Ovary (tissue), 9 donors: Measurements from ENCODE around the gene TEX2. TPM values are rescaled to one million over a fixed set of nuclear protein-coding genes. Genes with fewer than 3 reads are reported as not detected.
"Not testable (repeated sequence)": the region's sequence is repeated elsewhere in the genome, so short reads cannot be mapped to it uniquely, and the experiment has no call there.

Source experiments
- DNase-seq, 5 donors: peaks; one replicate each; pipeline ENCODE4 v3.0.0-alpha.2; 2019 to 2020
- H3K27ac ChIP-seq, 2 donors: fragments of 200-600 bp; one replicate each; pipeline versions ENCODE4 v1.5.1 to v1.8.0; 2019 to 2022
- H3K27me3 ChIP-seq: fragments of 200-600 bp; one replicate; pipeline ENCODE4 v1.8.0; 2022
- H3K36me3 ChIP-seq: fragments of 200-600 bp; sonication (generic); one replicate; pipeline ENCODE4 v1.5.1; 2019
- H3K4me1 ChIP-seq: one replicate; pipeline ENCODE4 v1.8.1; 2013; ENCODE audit warnings: mild to moderate bottlenecking, moderate library complexity; ENCODE audit not compliant: insufficient read depth
- H3K4me3 ChIP-seq: fragments of 200-600 bp; sonication (generic); one replicate; pipeline ENCODE4 v1.5.1; 2017
- H3K9me3 ChIP-seq, 2 donors: fragments of 200-600 bp in 1 of 2; sonication (generic) in 1 of 2; one replicate each; pipeline versions ENCODE4 v1.5.1 to v1.8.1; 2013 to 2019; ENCODE audit warnings: mild to moderate bottlenecking in 1 of 2, moderate library complexity in 1 of 2
- CTCF ChIP-seq, 3 donors: fragments of 450-650 bp in 2 of 3; fragments of 200-600 bp in 1 of 3; IDR thresholded peaks; one replicate each; pipeline versions ENCODE4 v1.5.1 to v1.8.0; 2016 to 2022; ENCODE audit warnings: antibody characterized with exemption in 3 of 3, mild to moderate bottlenecking in 1 of 3
- EP300 ChIP-seq: sonication (generic); formaldehyde crosslinking; IDR thresholded peaks from one replicate; pipeline ENCODE4 v1.6.1; 2017; ENCODE audit warnings: antibody characterized with exemption
- POLR2A ChIP-seq: fragments of 450-650 bp; IDR thresholded peaks from one replicate; pipeline ENCODE4 v1.6.1; 2017; ENCODE audit warnings: antibody characterized with exemption, mild to moderate bottlenecking, moderate library complexity
- WGBS, 3 donors: extraction: QIAGEN DNeasy Blood & Tissue Kit in 1 of 3; methylation state at CpG; one replicate each; pipeline versions ENCODE4 v1.1.5 to v1.1.7; 2013 to 2017; 5-methylcytosine and 5-hydroxymethylcytosine counted together
- intact Hi-C, 4 donors: fragments of 100-400 bp; cut with DNase I; formaldehyde crosslinking; loops; one replicate each; pipeline versions ENCODE4 v1.11.0 to v1.15.1; 2022 to 2023
- polyA plus RNA-seq, 2 donors: library from polyadenylated mRNA; stranded (reverse); fragments of 200-250 nt in 1 of 2; fragments of 350-450 nt in 1 of 2; fragmentation: Illumina TruSeq in 1 of 2; extraction: RNeasy Lipid Tissue Mini Kit (QIAGEN cat#74804) in 1 of 2; gene quantifications; one replicate each; pipeline ENCODE4 v1.2.3, GENCODE V29; 2013 to 2014
- total RNA-seq, 7 donors: library from RNA; depleted of rRNA in 2 of 7; stranded (reverse); fragments of >200 nt in 2 of 7; fragmentation: NEBNext Ultra II Directional in 3 of 7; extraction: Animal tissue kit (Norgen Biotek cat#: 25700) in 3 of 7; gene quantifications; one replicate each; pipeline versions ENCODE4 v1.1.0 to v1.2.4, GENCODE V29; 2016 to 2023
- donor health status: DM: no; HTN: no; CAD: no; lungs with moderate emphysema.
- donor health status: DM: no; HTN: no; CAD: no.
- donor health status: Bipolar disorder and iron deficiency.
- donor health status: DM: yes; HTN: yes; CAD: no.
- donor health status: DM: no; HTN: no; CAD: no.
- donor health status: DM: yes; HTN: yes; CAD: no.

TEX2 gene
- total and polyA plus RNA-seq, 9 donors: 13.9 to 36.7 (median 31.4) TPM

GRCh38 chr17:64223931-64224629 is 39.0 kb downstream of the TEX2 start:
- Histone ChIP-seq H3K9me3 (no peaks in the 10 kb centered on the region), H3K36me3 (no peaks in the 10 kb centered on the region), H3K4me3 (no peak overlapping the region), H3K4me1 (peaks cover 2% of the 10 kb centered on the region), H3K27me3 (no peaks in the 10 kb centered on the region), H3K27ac (no peak overlapping the region)
- DNase-seq: no peak
- no peak for TF ChIP-seq CTCF (IDR thresholded peaks at IDR 0.05)
- no peak for TF ChIP-seq POLR2A
- no peak for TF ChIP-seq EP300
- intact Hi-C loops: no loop called here
- 66 to 84% (median 73%) methylated on average over 4 of the region's 4 CpGs for WGBS, 3 donors

- 90 to 94% (median 92%) methylated on average over 2 of the region's 2 CpGs for WGBS, 3 donors
- DNase-seq: no peak
- TF ChIP-seq EP300: no peak
- no peak for TF ChIP-seq CTCF (IDR thresholded peaks at IDR 0.05)
- no peak for TF ChIP-seq POLR2A
- H3K4me1 ChIP-seq: peaks cover 2% of the 10 kb centered on the region
- no peaks in the 10 kb centered on the region for H3K9me3 ChIP-seq
- H3K27ac ChIP-seq: no peak overlapping the region
- no peaks in the 10 kb centered on the region for H3K27me3 ChIP-seq
- H3K36me3 ChIP-seq: no peaks in the 10 kb centered on the region
- intact Hi-C loops: no loop called here
- H3K4me3 ChIP-seq: no peak overlapping the region
These were observed 39.8 kb downstream of the TEX2 start for GRCh38 chr17:64223283-64223682.

- intact Hi-C loops: no loop called here
- 91 to 98% (median 94%) methylated on average over 1 of the region's 1 CpG for WGBS, 3 donors
These were observed 41.4 kb downstream of the TEX2 start for GRCh38 chr17:64221679-64222078.

GRCh38 chr17:64220604-64221003 is 42.5 kb downstream of the TEX2 start:
- H3K4me3 ChIP-seq, H3K9me3 ChIP-seq, intact Hi-C loops, H3K36me3 ChIP-seq, DNase-seq, H3K27ac ChIP-seq, H3K4me1 ChIP-seq, H3K27me3 ChIP-seq: not testable (repeated sequence)
- 86 to 98% (median 98%) methylated on average over 1 of the region's 1 CpG for WGBS, 3 donors

More at GRCh38 chr17:64221679-64222078, 41.4 kb downstream of the TEX2 start:
- H3K9me3 ChIP-seq: no peaks in the 10 kb centered on the region
- H3K4me3 ChIP-seq: no peak overlapping the region
- TF ChIP-seq CTCF (IDR thresholded peaks at IDR 0.05) (no peak), POLR2A (no peak), EP300 (no peak)
- H3K27ac ChIP-seq: no peak overlapping the region
- H3K27me3 ChIP-seq: no peaks in the 10 kb centered on the region
- DNase-seq: no peak
- no peaks in the 10 kb centered on the region for H3K36me3 ChIP-seq
- H3K4me1 ChIP-seq: peaks cover 6% of the 10 kb centered on the region

- Histone ChIP-seq H3K27me3 (no peaks in the 10 kb centered on the region), H3K9me3 (no peaks in the 10 kb centered on the region), H3K4me3 (no peak overlapping the region), H3K36me3 (no peaks in the 10 kb centered on the region), H3K4me1 (peaks cover 12% of the 10 kb centered on the region), H3K27ac (no peak overlapping the region)
- DNase-seq: no peak
- 82 to 88% (median 84%) methylated on average over 2 of the region's 2 CpGs for WGBS, 3 donors
- TF ChIP-seq CTCF (IDR thresholded peaks at IDR 0.05): no peak
- no peak for TF ChIP-seq EP300
- intact Hi-C loops: no loop called here
These were observed 43.5 kb downstream of the TEX2 start for GRCh38 chr17:64219571-64219970.
